PC-9 (cell line): Measurements from ENCODE around the gene P4HA2.

Source experiments
- CTCF ChIP-seq: fragments of 200-600 bp; sonication (generic); conservative IDR thresholded peaks from 2 replicates; pipeline ENCODE4 v1.6.1; 2017; ENCODE audit warnings: mixed run types, antibody characterized with exemption, mild to moderate bottlenecking, moderate library complexity
- EZH2 ChIP-seq: fragments of 200-600 bp; sonication (generic); IDR thresholded peaks from 2 replicates; pipeline ENCODE4 v1.8.0; 2017; ENCODE audit warnings: antibody characterized with exemption, low read depth

GRCh38 chr5:132207778-132208177 lies 19.9 kb downstream of the P4HA2 start:
- no peak for TF ChIP-seq CTCF
- no peak for TF ChIP-seq EZH2
